Psoas muscle (tissue), 8 donors: ENCODE data around the gene SGCB. TPM values are rescaled to one million over a fixed set of nuclear protein-coding genes. Genes with fewer than 3 reads are reported as not detected.

Experiments
- ATAC-seq, 4 donors: fragments of 200-7000 bp; cut with Tn5 transposase; one replicate each; pipeline ENCODE4 v1.9.1; 2020; ENCODE audit warnings: moderate library complexity in 3 of 4, mild to moderate bottlenecking in 2 of 4
- DNase-seq, 2 donors: peaks; one replicate each; pipeline ENCODE4 v3.0.0-alpha.2; 2020
- H3K27ac ChIP-seq: fragments of 200-600 bp; one replicate; pipeline ENCODE4 v1.8.0; 2022
- H3K27me3 ChIP-seq, 3 donors: fragments of 200-600 bp in 1 of 3; one replicate each; pipeline versions ENCODE4 v1.6.1 to v1.8.0; 2013 to 2022; ENCODE audit warnings: low read length in 2 of 3, mild to moderate bottlenecking in 2 of 3, moderate library complexity in 1 of 3; ENCODE audit not compliant: insufficient read depth in 3 of 3
- H3K36me3 ChIP-seq, 2 donors: fragments of 200-600 bp in 1 of 2; one replicate each; pipeline versions ENCODE4 v1.6.1 to v1.8.0; 2013 to 2022; ENCODE audit warnings: low read depth in 1 of 2, mild to moderate bottlenecking in 1 of 2, moderate library complexity in 1 of 2; ENCODE audit not compliant: insufficient read depth in 1 of 2
- H3K4me1 ChIP-seq: fragments of 200-600 bp; one replicate; pipeline ENCODE4 v1.8.0; 2022
- H3K4me3 ChIP-seq: fragments of 200-600 bp; one replicate; pipeline ENCODE4 v1.8.0; 2022; ENCODE audit warnings: mild to moderate bottlenecking
- H3K9me3 ChIP-seq: fragments of 200-600 bp; one replicate; pipeline ENCODE4 v1.8.0; 2022
- CTCF ChIP-seq: fragments of 200-600 bp; IDR thresholded peaks from one replicate; pipeline ENCODE4 v1.8.0; 2022; ENCODE audit warnings: antibody characterized with exemption
- WGBS, 3 donors: extraction: QIAGEN DNeasy Blood & Tissue Kit; methylation state at CpG; one replicate each; pipeline versions ENCODE4 v1.1.6 to v1.1.7; 2013; 5-methylcytosine and 5-hydroxymethylcytosine counted together
- intact Hi-C, 2 donors: fragments of 100-400 bp; cut with DNase I; formaldehyde crosslinking; loops; one replicate each; pipeline versions ENCODE4 v1.11.0 to v1.14.2; 2022
- polyA plus RNA-seq, 3 donors: library from polyadenylated mRNA; stranded (reverse); fragments of 200-250 nt; gene quantifications; one replicate each; pipeline ENCODE4 v1.2.3, GENCODE V29; 2013
- total RNA-seq, 4 donors: library from RNA; stranded (reverse); fragmentation: NEBNext Ultra II Directional in 2 of 4; extraction: Animal tissue kit (Norgen Biotek cat#: 25700) in 2 of 4; gene quantifications; one replicate each; pipeline versions ENCODE4 v1.2.1 to v1.2.4, GENCODE V29; 2021 to 2023
- donor health status: healthy with polysubstance abuse.
- donor health status: DM: no; HTN: no; CAD: no; lungs with moderate emphysema.
- donor health status: Bipolar disorder and iron deficiency.
- donor health status: healthy.
- donor health status: DM: yes; HTN: yes; CAD: no.
- donor health status: DM: no; HTN: no; CAD: no.
- donor health status: DM: no; HTN: no; CAD: no.
- donor health status: DM: yes; HTN: yes; CAD: no.

Gene SGCB
- total and polyA plus RNA-seq, 7 donors, result 12.2 to 83.8 (median 53.8) TPM

GRCh38 chr4:52071791-52072546 lies 33.9 kb upstream of the SGCB start:
- ATAC-seq, result no peak
- no peaks in the 10 kb centered on the region for H3K4me1 ChIP-seq
- no peak for TF ChIP-seq CTCF

GRCh38 chr4:52069571-52069970 lies 31.5 kb upstream of the SGCB start:
- no peak for DNase-seq

More at GRCh38 chr4:52071791-52072546, 33.9 kb upstream of the SGCB start:
- WGBS, 3 donors, result 75 to 79% (median 77%) methylated on average over 10 of the region's 10 CpGs
- intact Hi-C loops, result no loop called here
- Histone ChIP-seq H3K9me3 (no peaks in the 10 kb centered on the region), H3K4me3 (no peak overlapping the region), H3K27ac (no peak overlapping the region), H3K27me3 (peaks cover 0 to 4% (median 0%) of the 10 kb centered on the region in 3 donors), H3K36me3 (no peaks in the 10 kb centered on the region)
- no peak for DNase-seq

GRCh38 chr4:52059372-52059771 lies 21.3 kb upstream of the SGCB start:
- H3K27ac ChIP-seq, result no peak overlapping the region
- no peaks in the 10 kb centered on the region for H3K4me1 ChIP-seq
- ATAC-seq (peak; percentile 13 to 58 (median 16)), DNase-seq (no peak)
- no peak overlapping the region for H3K4me3 ChIP-seq
- intact Hi-C loops, result no loop called here
- no peak for TF ChIP-seq CTCF
- no peaks in the 10 kb centered on the region for H3K36me3 ChIP-seq
- 62 to 68% (median 62%) methylated on average over 3 of the region's 3 CpGs for WGBS, 3 donors
- no peaks in the 10 kb centered on the region for H3K9me3 ChIP-seq
- H3K27me3 ChIP-seq, result no peaks in the 10 kb centered on the region

More at GRCh38 chr4:52069571-52069970, 31.5 kb upstream of the SGCB start:
- intact Hi-C loops, result no loop called here
- Histone ChIP-seq H3K27ac (no peak overlapping the region), H3K27me3 (peaks cover 0 to 4% (median 0%) of the 10 kb centered on the region in 3 donors), H3K4me1 (no peaks in the 10 kb centered on the region), H3K36me3 (no peaks in the 10 kb centered on the region), H3K9me3 (no peaks in the 10 kb centered on the region), H3K4me3 (no peak overlapping the region)
- ATAC-seq, result no peak
- TF ChIP-seq CTCF, result no peak
- 61 to 67% (median 63%) methylated on average over 1 of the region's 1 CpG for WGBS, 3 donors

GRCh38 chr4:52058275-52058674 lies 20.2 kb upstream of the SGCB start:
- ATAC-seq, result no peak
- WGBS, 3 donors, result 60 to 89% (median 77%) methylated on average over 1 of the region's 1 CpG
- no peak for TF ChIP-seq CTCF

DNA sequence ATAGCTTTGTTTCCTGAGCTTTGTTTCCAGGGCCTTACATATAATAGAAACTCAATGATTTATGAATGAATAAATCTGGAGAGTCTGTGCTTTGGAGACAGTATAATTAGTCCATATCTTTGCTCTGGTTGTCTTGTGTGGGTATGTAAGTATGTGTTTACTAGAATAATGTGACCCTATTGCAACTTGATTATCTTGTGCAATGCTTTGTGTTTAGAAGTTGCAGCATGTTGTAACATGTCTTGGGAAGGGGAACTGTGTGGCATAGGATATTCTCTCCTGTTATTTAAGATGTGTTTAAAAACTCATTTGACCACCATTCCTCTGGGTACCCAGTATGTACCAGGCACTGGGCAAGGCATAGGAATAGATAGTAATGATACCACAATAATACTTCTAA lies 19.1 kb upstream of the SGCB start:
- ATAC-seq, result no peak
- no peak for TF ChIP-seq CTCF
- intact Hi-C loops, result no loop called here
- no peaks in the 10 kb centered on the region for H3K27me3 ChIP-seq
- DNase-seq, result no peak
- no peak overlapping the region for H3K27ac ChIP-seq
- H3K36me3 ChIP-seq, result no peaks in the 10 kb centered on the region
- H3K4me1 ChIP-seq, result peaks cover 2% of the 10 kb centered on the region
- no peak overlapping the region for H3K4me3 ChIP-seq
- no peaks in the 10 kb centered on the region for H3K9me3 ChIP-seq

More at GRCh38 chr4:52058275-52058674, 20.2 kb upstream of the SGCB start:
- intact Hi-C loops, result no loop called here
- DNase-seq, result no peak
- Histone ChIP-seq H3K27ac (no peak overlapping the region), H3K4me1 (no peaks in the 10 kb centered on the region), H3K9me3 (no peaks in the 10 kb centered on the region), H3K4me3 (no peak overlapping the region), H3K27me3 (no peaks in the 10 kb centered on the region), H3K36me3 (no peaks in the 10 kb centered on the region)
